Activated CD8-positive, alpha-beta memory T cell treated with anti-CD3 and anti-CD28 coated beads for 48 hours (primary cell): ENCODE measurements around the gene PGBD2.
"Not testable (repeated sequence)": the region's sequence is repeated elsewhere in the genome, so short reads cannot be mapped to it uniquely, and the experiment has no call there.

Experiments used
- DNase-seq, 3 experiments: peaks; one replicate each; pipeline ENCODE4 v3.0.0-alpha.2; 2020; ENCODE audit warnings: low read depth in 2 of 3, low spot score in 2 of 3

The PGBD2 gene

GRCh38 chr1:248926401-248927182, 20.6 kb downstream of the PGBD2 start:
- DNase-seq: no peak

GRCh38 chr1:248927283-248927682, 21.2 kb downstream of the PGBD2 start:
- DNase-seq: not testable (repeated sequence)

- DNase-seq: not testable (repeated sequence)
Measured at GRCh38 chr1:248928122-248928521, 22.1 kb downstream of the PGBD2 start.

GRCh38 chr1:248930037-248930436, 24.0 kb downstream of the PGBD2 start:
- DNase-seq: not testable (repeated sequence)

- not testable (repeated sequence) for DNase-seq
Measured at GRCh38 chr1:248938173-248938809, 32.3 kb downstream of the PGBD2 start.

GRCh38 chr1:248944134-248944999, 38.3 kb downstream of the PGBD2 start:
- DNase-seq: not testable (repeated sequence)

GRCh38 chr1:248945000-248945423, 39.0 kb downstream of the PGBD2 start:
- not testable (repeated sequence) for DNase-seq

- not testable (repeated sequence) for DNase-seq
Measured at GRCh38 chr1:248945453-248945852, 39.4 kb downstream of the PGBD2 start.

GRCh38 chr1:248945856-248946416, 39.9 kb downstream of the PGBD2 start:
- not testable (repeated sequence) for DNase-seq
